BE2C (cell line): Measurements from ENCODE around the gene MORC3.

Experiments used
- DNase-seq: peaks from one replicate; pipeline ENCODE4 v3.0.0-alpha.2; 2020
- H3K27me3 ChIP-seq: fragments of 250-450 bp; sonication (Bioruptor Pico); 2 replicates; pipeline ENCODE4 v1.5.1; 2020; ENCODE audit warnings: mild to moderate bottlenecking
- H3K36me3 ChIP-seq: fragments of 250-450 bp; sonication (Bioruptor Pico); 2 replicates; pipeline ENCODE4 v1.5.1; 2020; ENCODE audit warnings: mild to moderate bottlenecking
- H3K4me1 ChIP-seq: fragments of 250-450 bp; sonication (Bioruptor Pico); 2 replicates; pipeline ENCODE4 v1.5.1; 2020
- H3K4me3 ChIP-seq: 2 replicates; pipeline ENCODE4 v1.5.1; 2011; ENCODE audit warnings: low read depth, low read length
- H3K9me3 ChIP-seq: fragments of 250-450 bp; sonication (Bioruptor Pico); 2 replicates; pipeline ENCODE4 v1.5.1; 2020
- TF ChIP-seq, protein P1 (sequence below): IDR thresholded peaks from 2 replicates; pipeline ENCODE4 v1.5.1; 2012; ENCODE audit warnings: mild to moderate bottlenecking, low read depth, low read length

MORC3 gene

DNA sequence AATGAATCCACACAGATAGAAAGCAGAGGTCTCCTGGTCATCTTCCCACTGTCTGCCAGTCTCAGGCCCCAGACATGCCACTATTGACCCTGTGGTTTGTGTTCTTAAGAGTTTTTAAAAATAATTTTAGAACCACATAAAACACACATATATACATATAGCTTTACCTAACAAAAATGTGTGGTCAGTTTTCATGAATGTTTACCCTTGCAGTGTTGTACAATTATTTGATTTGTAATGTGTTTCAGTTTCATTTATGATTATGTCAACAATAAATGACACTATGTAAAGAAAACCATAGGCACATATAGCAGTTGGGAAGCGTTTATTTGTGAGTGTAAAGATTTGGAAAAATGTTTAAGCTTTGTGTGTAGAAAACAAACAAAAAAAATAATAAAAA is 82.3 kb downstream of the MORC3 start:
- TF ChIP-seq, protein P1, sequence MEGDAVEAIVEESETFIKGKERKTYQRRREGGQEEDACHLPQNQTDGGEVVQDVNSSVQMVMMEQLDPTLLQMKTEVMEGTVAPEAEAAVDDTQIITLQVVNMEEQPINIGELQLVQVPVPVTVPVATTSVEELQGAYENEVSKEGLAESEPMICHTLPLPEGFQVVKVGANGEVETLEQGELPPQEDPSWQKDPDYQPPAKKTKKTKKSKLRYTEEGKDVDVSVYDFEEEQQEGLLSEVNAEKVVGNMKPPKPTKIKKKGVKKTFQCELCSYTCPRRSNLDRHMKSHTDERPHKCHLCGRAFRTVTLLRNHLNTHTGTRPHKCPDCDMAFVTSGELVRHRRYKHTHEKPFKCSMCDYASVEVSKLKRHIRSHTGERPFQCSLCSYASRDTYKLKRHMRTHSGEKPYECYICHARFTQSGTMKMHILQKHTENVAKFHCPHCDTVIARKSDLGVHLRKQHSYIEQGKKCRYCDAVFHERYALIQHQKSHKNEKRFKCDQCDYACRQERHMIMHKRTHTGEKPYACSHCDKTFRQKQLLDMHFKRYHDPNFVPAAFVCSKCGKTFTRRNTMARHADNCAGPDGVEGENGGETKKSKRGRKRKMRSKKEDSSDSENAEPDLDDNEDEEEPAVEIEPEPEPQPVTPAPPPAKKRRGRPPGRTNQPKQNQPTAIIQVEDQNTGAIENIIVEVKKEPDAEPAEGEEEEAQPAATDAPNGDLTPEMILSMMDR: no peak

DNA sequence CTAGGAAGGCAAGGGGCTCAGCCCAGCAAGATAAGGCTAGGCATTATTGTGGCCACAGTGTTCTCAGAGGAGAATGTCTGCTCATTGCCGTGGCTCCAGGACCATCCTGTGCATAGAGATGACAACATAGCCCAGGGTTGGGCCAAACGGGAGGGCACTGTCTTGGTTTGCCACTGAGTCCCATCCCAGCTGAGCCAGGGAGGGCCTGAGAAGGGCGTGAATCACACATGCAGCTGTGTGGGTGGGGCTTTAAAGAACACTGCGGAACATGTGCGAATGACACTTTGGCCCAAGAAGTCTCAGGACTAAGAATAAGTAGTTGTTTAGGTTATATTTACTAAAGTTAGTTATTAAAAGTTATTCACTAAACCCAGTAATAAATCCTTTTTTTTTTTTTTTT is 83.7 kb downstream of the MORC3 start:
- peaks cover 30% of the 10 kb centered on the region for H3K36me3 ChIP-seq
- DNase-seq: no peak
- H3K4me3 ChIP-seq: no peak overlapping the region
- H3K9me3 ChIP-seq: no peaks in the 10 kb centered on the region
- TF ChIP-seq, protein P1: no peak
- H3K27me3 ChIP-seq: no peaks in the 10 kb centered on the region
- H3K4me1 ChIP-seq: no peaks in the 10 kb centered on the region

More for the DNA sequence above, 82.3 kb downstream of the MORC3 start:
- DNase-seq: no peak
- no peaks in the 10 kb centered on the region for H3K4me1 ChIP-seq
- peaks cover 27% of the 10 kb centered on the region for H3K36me3 ChIP-seq
- H3K9me3 ChIP-seq: no peaks in the 10 kb centered on the region
- H3K27me3 ChIP-seq: no peaks in the 10 kb centered on the region
- H3K4me3 ChIP-seq: no peak overlapping the region

DNA sequence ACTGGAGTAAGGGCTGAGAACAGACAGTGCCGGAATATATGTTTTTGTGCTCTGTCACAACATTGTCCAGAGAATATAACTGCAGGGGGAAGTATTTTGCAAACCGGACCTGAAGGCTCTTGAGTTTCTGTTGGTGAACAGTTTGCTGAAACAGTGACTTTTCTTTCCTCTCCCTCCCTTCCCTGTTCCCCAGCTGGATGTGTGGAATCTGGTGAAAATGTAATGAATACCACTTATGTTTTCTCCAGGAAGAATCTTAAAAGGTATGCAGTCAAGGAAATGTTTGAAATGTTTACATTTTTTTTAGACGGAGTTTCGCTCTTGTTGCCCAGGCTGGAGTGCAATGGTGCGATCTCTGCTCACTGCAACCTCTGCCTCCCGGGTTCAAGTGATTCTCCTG is 88.6 kb downstream of the MORC3 start:
- peaks cover 23% of the 10 kb centered on the region for H3K36me3 ChIP-seq
- TF ChIP-seq, protein P1: no peak

DNA sequence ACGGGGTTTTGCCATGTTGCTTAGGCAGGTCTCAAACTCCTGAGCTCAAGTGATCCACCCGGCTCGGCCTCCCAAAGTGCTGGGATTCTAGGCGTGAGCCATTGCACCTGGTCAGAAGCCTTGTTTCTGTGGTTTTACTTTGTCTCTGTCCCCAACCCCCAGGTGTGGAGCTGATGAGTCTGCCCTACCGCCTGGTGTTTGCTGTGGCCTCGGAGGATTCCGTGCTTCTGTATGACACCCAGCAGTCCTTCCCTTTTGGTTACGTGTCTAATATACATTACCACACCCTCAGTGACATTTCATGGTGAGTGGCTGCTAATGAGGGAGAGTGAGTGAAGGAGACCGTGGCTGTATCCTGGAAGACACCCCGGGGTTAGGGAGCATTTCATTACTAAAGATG is 91.3 kb downstream of the MORC3 start:
- TF ChIP-seq, protein P1: no peak
- no peak for DNase-seq
- H3K9me3 ChIP-seq: no peaks in the 10 kb centered on the region
- no peaks in the 10 kb centered on the region for H3K4me1 ChIP-seq
- H3K4me3 ChIP-seq: no peak overlapping the region
- peaks cover 24% of the 10 kb centered on the region for H3K36me3 ChIP-seq
- H3K27me3 ChIP-seq: no peaks in the 10 kb centered on the region

More for the DNA sequence above, 88.6 kb downstream of the MORC3 start:
- Histone ChIP-seq H3K4me3 (no peak overlapping the region), H3K4me1 (no peaks in the 10 kb centered on the region), H3K9me3 (no peaks in the 10 kb centered on the region), H3K27me3 (no peaks in the 10 kb centered on the region)
- DNase-seq: no peak

DNA sequence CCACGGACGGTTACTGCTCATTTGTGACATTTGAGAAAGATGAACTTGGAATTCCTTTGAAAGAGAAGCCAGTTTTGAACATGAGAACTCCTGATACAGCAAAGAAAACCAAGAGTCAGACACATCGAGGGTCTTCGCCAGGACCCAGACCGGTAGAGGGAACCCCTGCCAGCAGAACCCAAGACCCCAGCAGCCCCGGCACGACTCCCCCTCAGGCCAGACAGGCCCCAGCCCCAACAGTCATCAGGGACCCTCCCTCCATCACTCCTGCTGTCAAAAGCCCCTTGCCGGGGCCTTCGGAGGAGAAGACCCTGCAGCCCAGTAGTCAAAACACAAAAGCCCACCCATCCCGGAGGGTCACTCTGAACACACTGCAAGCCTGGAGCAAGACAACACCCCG is 92.9 kb downstream of the MORC3 start:
- H3K36me3 ChIP-seq: peaks cover 26% of the 10 kb centered on the region
- no peaks in the 10 kb centered on the region for H3K4me1 ChIP-seq
- no peaks in the 10 kb centered on the region for H3K27me3 ChIP-seq
- H3K9me3 ChIP-seq: no peaks in the 10 kb centered on the region
- H3K4me3 ChIP-seq: no peak overlapping the region
- no peak for DNase-seq
- TF ChIP-seq, protein P1: no peak

DNA sequence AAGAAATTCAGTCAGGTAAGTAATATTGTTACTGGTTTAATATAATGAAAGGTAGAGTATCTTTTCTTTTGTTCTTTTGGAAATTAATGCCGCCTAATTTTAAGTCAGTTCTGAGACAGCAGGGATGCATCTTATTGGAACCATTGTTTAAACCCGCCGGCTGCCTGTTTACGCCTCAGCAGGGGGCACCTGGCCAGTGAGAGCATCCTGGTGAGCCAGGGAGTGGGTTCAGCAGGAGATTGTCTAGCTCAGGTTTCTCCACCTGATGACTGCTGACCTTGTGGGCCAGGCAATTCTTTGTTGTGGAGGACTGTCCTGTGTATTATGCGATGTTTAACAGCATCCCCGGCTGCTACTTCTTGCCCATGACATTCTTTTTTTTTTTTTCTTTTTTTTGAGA is 95.4 kb downstream of the MORC3 start:
- no peaks in the 10 kb centered on the region for H3K4me1 ChIP-seq
- TF ChIP-seq, protein P1: no peak
- peaks cover 16% of the 10 kb centered on the region for H3K36me3 ChIP-seq
- no peak for DNase-seq
- no peak overlapping the region for H3K4me3 ChIP-seq
- H3K27me3 ChIP-seq: no peaks in the 10 kb centered on the region
- no peaks in the 10 kb centered on the region for H3K9me3 ChIP-seq
